Mesothelial cell of epicardium (in vitro differentiated cells): ENCODE data around the gene PAX7. TPM values are rescaled to one million over a fixed set of nuclear protein-coding genes. Genes with fewer than 3 reads are reported as not detected.

ENCODE experiments used
- DNase-seq, 2 experiments: peaks; one replicate each; pipeline ENCODE4 v3.0.0; 2021; ENCODE audit warnings: low spot score in 2 of 2; ENCODE audit not compliant: unreplicated experiment in 2 of 2
- H3K27ac Mint-ChIP-seq: 2 replicates; pipeline ENCODE4 v1.8.0; 2021; ENCODE audit warnings: mixed read lengths
- H3K27me3 Mint-ChIP-seq: 2 replicates; pipeline ENCODE4 v1.8.0; 2021; ENCODE audit warnings: low read depth, mixed read lengths
- H3K36me3 Mint-ChIP-seq: 2 replicates; pipeline ENCODE4 v1.8.0; 2021; ENCODE audit warnings: mixed read lengths
- H3K4me1 Mint-ChIP-seq: 2 replicates; pipeline ENCODE4 v1.8.0; 2021; ENCODE audit warnings: mixed read lengths
- H3K4me3 Mint-ChIP-seq: 2 replicates; pipeline ENCODE4 v1.8.0; 2021; ENCODE audit warnings: mild to moderate bottlenecking, moderate library complexity, mixed read lengths
- H3K9me3 Mint-ChIP-seq: 2 replicates; pipeline ENCODE4 v1.8.0; 2021; ENCODE audit warnings: mixed read lengths
- total RNA-seq: library from RNA; stranded (reverse); gene quantifications from 3 replicates; pipeline ENCODE4 v1.2.1, GENCODE V29; 2021
- TF ChIP-seq, protein P1 (sequence below): fragments of 200-600 bp; sonication (generic); IDR thresholded peaks from one replicate; pipeline ENCODE4 v1.5.0; 2021; ENCODE audit warnings: antibody characterized with exemption; ENCODE audit not compliant: unreplicated experiment

PAX7 gene
- total RNA-seq, 1 donor from 2014 or later: not detected

DNA sequence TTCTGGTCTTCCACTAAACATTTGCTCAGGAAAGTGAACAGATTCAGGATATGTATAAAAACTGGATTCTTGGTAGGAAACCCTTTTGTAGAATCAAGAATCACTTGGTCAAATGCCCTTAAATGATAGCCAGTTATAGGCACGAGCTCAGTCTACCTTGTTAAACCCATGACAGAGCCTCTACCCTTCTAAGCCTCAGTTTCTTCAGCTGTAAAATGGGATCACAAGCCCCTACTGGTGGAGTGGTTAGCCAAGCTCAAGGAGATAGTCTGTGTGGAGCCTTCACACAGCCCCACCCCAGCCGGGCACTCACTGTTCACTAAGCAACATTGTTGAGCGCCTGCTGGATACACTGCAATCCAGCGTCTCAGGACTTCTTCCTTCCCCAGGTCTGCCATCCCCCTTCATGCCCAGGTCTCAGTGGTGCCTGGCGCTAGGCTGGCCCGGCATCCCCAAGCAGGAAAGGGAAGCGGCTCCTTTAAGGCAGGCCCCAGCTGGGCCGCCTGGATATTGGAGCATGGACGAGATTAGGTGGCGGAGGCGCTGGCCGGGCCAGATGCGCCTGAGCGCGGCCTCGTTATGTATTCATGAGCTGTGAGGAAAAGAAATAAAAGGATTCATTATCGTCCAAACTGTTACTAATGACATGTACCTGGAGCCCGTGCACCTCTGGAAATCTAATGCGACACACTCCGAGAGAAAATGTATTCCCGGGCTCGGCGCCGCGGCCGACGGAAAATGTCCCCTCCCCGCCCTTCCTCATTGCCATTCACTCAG lies 153.2 kb downstream of the PAX7 start:
- no peak for DNase-seq
- Mint-ChIP-seq H3K27me3 (peaks cover 76% of the 10 kb centered on the region), H3K27ac (no peak overlapping the region), H3K9me3 (no peaks in the 10 kb centered on the region), H3K4me1 (peaks cover 4% of the 10 kb centered on the region), H3K36me3 (no peaks in the 10 kb centered on the region), H3K4me3 (peak overlapping the region; percentile 70)
- TF ChIP-seq, protein P1, sequence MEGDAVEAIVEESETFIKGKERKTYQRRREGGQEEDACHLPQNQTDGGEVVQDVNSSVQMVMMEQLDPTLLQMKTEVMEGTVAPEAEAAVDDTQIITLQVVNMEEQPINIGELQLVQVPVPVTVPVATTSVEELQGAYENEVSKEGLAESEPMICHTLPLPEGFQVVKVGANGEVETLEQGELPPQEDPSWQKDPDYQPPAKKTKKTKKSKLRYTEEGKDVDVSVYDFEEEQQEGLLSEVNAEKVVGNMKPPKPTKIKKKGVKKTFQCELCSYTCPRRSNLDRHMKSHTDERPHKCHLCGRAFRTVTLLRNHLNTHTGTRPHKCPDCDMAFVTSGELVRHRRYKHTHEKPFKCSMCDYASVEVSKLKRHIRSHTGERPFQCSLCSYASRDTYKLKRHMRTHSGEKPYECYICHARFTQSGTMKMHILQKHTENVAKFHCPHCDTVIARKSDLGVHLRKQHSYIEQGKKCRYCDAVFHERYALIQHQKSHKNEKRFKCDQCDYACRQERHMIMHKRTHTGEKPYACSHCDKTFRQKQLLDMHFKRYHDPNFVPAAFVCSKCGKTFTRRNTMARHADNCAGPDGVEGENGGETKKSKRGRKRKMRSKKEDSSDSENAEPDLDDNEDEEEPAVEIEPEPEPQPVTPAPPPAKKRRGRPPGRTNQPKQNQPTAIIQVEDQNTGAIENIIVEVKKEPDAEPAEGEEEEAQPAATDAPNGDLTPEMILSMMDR: no peak

DNA sequence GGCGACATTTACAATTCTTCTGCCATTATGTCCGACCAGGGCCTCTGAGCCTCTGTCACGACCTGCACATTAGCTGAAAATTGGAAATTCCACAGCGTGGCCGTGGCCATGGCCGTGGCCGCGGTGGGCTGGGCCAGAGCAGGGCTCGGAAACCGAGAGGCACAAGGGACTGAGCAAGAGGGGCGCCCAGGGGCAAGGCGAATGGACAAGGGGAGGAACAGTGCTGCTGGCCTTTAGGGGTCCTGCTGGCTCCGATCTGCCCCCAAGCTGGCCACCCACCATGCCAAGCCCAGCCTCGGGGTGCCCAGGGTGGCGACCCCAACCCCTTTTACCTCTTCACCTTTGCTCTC lies 153.8 kb downstream of the PAX7 start:
- H3K36me3 Mint-ChIP-seq: no peaks in the 10 kb centered on the region
- H3K4me1 Mint-ChIP-seq: peaks cover 4% of the 10 kb centered on the region
- H3K9me3 Mint-ChIP-seq: no peaks in the 10 kb centered on the region
- H3K27ac Mint-ChIP-seq: no peak overlapping the region
- H3K27me3 Mint-ChIP-seq: peaks cover 76% of the 10 kb centered on the region
- TF ChIP-seq, protein P1: no peak
- no peak for DNase-seq
- H3K4me3 Mint-ChIP-seq: peak overlapping the region; percentile 70

DNA sequence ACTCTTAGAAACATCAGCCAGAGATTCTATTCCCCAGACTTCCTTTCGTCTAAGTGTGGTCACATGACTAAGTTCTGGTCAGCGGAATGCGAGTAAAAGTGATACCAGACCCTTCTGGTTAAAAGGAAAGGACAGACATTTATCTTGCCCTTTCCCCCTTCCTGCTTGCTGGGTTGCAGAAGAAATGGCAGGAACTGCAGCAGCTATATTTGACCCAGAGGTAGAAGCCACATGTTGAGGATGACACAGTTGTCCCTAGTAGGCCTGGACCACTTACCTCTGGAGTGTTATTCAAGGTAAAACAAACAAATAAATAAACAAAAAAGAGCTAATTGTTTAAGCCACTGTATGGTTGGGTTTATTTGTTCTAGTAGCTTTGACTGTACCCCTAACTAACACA lies 155.5 kb downstream of the PAX7 start:
- Mint-ChIP-seq H3K4me1 (peaks cover 4% of the 10 kb centered on the region), H3K27me3 (peaks cover 87% of the 10 kb centered on the region), H3K4me3 (no peak overlapping the region), H3K27ac (no peak overlapping the region), H3K36me3 (no peaks in the 10 kb centered on the region), H3K9me3 (no peaks in the 10 kb centered on the region)
- DNase-seq: no peak
- TF ChIP-seq, protein P1: no peak

DNA sequence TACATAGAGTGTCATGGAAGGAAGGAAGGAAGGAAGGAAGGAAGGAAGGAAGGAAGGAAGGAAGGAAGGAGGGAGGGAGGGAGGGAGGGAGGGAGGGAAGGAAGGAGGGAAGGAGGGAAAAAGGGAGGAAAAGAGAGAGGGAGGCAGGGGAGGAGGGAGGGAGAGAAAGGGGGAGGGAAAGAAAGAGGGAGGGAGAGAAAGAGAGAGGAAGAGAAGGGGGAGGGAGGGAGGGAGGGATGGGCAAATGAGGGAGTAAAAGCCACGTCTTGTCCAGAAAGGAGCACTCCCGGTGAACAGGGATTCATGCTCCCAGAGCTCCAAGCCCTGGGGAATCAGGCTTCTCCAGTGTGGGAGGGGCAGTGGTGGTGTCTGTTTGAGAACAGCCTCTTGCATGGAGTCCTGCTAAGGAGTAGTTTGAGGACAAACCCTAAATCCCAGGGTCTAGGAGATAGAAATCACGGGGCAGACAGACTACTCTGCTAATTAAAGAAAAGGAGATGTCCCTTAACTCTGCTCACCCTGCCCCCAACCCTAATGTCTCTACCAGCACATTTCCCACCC lies 157.3 kb downstream of the PAX7 start:
- H3K9me3 Mint-ChIP-seq: peaks cover 5% of the 10 kb centered on the region
- H3K4me3 Mint-ChIP-seq: no peak overlapping the region
- TF ChIP-seq, protein P1: no peak
- peaks cover 4% of the 10 kb centered on the region for H3K4me1 Mint-ChIP-seq
- DNase-seq: no peak
- H3K27me3 Mint-ChIP-seq: peaks cover 89% of the 10 kb centered on the region
- H3K27ac Mint-ChIP-seq: no peak overlapping the region
- no peaks in the 10 kb centered on the region for H3K36me3 Mint-ChIP-seq

DNA sequence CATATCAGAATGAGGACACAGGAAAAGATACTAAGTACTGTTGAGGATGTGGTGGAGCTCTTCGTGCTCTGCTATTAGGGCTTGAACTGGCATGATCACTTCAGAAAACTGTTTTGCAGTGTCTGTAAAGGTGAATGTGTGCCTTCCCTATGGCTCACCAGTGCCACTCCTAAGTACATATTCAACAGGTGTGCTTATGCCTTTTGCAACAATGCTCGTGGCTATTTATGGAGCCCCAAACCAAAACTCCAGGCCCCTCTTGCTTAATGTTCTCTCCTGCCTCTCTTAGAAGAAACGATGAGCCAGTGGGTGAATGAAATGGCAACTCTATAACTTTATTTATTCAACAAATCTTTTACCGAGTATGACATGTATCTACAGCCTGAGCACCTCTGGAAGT lies 158.6 kb downstream of the PAX7 start:
- peaks cover 85% of the 10 kb centered on the region for H3K27me3 Mint-ChIP-seq

More for the DNA sequence above, 158.6 kb downstream of the PAX7 start:
- DNase-seq: no peak
- Mint-ChIP-seq H3K36me3 (no peaks in the 10 kb centered on the region), H3K9me3 (peaks cover 5% of the 10 kb centered on the region), H3K4me3 (no peak overlapping the region), H3K4me1 (peaks cover 11% of the 10 kb centered on the region), H3K27ac (no peak overlapping the region)
- TF ChIP-seq, protein P1: no peak
